Activated CD8-positive, alpha-beta memory T cell treated with anti-CD3 and anti-CD28 coated beads for 4 hours (primary cell): ENCODE measurements around the gene SLC30A2.
A peak's percentile ranks its signal among the peaks of the same experiment; 100 is the strongest.

ENCODE experiments used
- DNase-seq, 2 donors: peaks; one replicate each; pipeline ENCODE4 v3.0.0-alpha.2; 2020; ENCODE audit warnings: low read depth in 2 of 2

The SLC30A2 gene

GRCh38 chr1:25996966-25997827, 48.7 kb downstream of the SLC30A2 start:
- no peak for DNase-seq

GRCh38 chr1:25994402-25995150, 51.3 kb downstream of the SLC30A2 start:
- DNase-seq = no peak

- DNase-seq = no peak
These were observed 52.5 kb downstream of the SLC30A2 start for GRCh38 chr1:25993197-25993951.

GRCh38 chr1:25992689-25993171, 53.2 kb downstream of the SLC30A2 start:
- DNase-seq = no peak

GRCh38 chr1:25991937-25992688, 53.8 kb downstream of the SLC30A2 start:
- DNase-seq = no peak

GRCh38 chr1:25990702-25991395, 55.1 kb downstream of the SLC30A2 start:
- DNase-seq = peak; percentile 9 to 38

- no peak for DNase-seq
These were observed 55.7 kb downstream of the SLC30A2 start for GRCh38 chr1:25990251-25990650.

- DNase-seq = no peak
These were observed 56.3 kb downstream of the SLC30A2 start for GRCh38 chr1:25989440-25990234.

GRCh38 chr1:25987951-25988350, 58.0 kb downstream of the SLC30A2 start:
- DNase-seq = no peak
